RPMI7951 (cell line): ENCODE results near the gene TNRC6B. TPM values are rescaled to one million over a fixed set of nuclear protein-coding genes. Genes with fewer than 3 reads are reported as not detected.
A peak's percentile ranks its signal among the peaks of the same experiment; 100 is the strongest.
"Not testable (repeated sequence)": the region's sequence is repeated elsewhere in the genome, so short reads cannot be mapped to it uniquely, and the experiment has no call there.

Source experiments
- DNase-seq: peaks from one replicate; pipeline ENCODE4 v3.0.0-alpha.2; 2012; ENCODE audit warnings: low read depth
- total RNA-seq: library from RNA; depleted of rRNA; stranded (reverse); fragments of >200 nt; shearing (Covaris generic); gene quantifications from 2 replicates; pipeline ENCODE4 v1.2.3, GENCODE V29; 2014

The TNRC6B gene
- total RNA-seq, 1 experiment from 2014 or later = 9.5 TPM

- peak; percentile 11 for DNase-seq
These were observed 99.5 kb downstream of the TNRC6B start for GRCh38 chr22:40276996-40277823.

- no peak for DNase-seq
These were observed 101.3 kb downstream of the TNRC6B start for GRCh38 chr22:40279017-40279416.

- DNase-seq = no peak
These were observed 104.0 kb downstream of the TNRC6B start for GRCh38 chr22:40281717-40282116.

- no peak for DNase-seq
These were observed 107.8 kb downstream of the TNRC6B start for GRCh38 chr22:40285513-40285912.

GRCh38 chr22:40289991-40290459 lies 112.3 kb downstream of the TNRC6B start:
- peak; percentile 55 for DNase-seq

DNA sequence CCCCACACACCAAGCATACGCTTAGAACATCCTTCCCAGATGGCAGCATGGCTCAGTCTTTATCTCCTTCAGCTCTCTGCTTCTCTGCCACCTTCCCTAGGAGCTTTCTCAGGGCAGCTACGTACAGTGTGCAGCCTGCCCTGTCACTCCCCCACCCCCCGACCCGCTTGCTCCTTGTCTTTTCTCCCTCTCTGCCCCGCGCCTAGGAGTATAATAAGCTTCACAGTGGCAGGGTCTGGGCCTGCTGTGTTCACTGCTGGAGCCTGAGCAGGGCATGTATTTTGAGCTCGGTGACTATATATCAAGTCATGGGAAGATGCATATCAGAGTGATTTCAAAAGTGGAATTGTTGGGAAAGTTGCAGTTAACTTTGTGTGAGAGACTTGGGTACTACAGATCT lies 112.8 kb downstream of the TNRC6B start:
- no peak for DNase-seq

DNA sequence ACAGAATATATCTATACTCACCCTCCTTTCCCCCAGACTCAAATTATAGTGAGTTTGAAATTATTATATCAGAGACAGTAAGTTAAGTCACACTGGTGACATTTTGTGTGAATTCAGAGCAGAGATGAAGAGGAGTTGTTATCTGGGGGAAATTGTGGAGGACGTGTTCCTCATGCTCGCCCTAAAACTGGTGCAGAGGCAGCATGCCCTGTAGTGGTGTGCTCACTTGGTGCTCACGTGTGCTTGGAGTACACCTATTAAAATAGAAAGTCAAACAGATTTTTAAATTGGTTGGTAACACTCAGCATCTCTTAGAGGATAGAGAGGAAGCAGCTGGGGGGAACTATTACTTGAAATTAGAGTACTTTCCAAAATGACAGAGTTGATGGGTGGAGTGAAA lies 117.0 kb downstream of the TNRC6B start:
- DNase-seq = no peak

GRCh38 chr22:40300316-40300715 lies 122.6 kb downstream of the TNRC6B start:
- no peak for DNase-seq

GRCh38 chr22:40300884-40301672 lies 123.4 kb downstream of the TNRC6B start:
- DNase-seq = no peak

GRCh38 chr22:40302149-40302548 lies 124.4 kb downstream of the TNRC6B start:
- DNase-seq = no peak

DNA sequence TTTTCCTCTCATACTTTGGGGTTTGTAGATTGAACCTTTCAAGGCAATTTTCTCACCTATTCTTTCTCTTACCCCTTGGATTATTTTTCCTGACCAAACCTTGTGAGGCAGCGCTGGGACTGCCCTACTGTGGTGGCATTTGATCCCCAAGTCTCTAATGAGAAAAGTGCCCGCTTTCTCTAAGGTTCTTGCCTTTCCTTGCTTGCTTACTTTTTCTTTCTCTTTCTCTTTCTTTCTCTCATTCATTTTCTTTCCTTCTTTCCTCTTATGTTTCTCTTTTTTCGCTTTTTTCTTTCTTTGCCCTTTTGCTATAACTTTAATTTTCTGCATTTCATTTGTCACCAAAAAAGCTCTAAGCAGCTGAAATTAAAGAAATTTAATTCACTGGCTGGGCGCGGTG lies 127.9 kb downstream of the TNRC6B start:
- no peak for DNase-seq

- DNase-seq = no peak
These were observed 131.4 kb downstream of the TNRC6B start for GRCh38 chr22:40308999-40309573.

- DNase-seq = no peak
These were observed 131.9 kb downstream of the TNRC6B start for GRCh38 chr22:40309631-40310030.

DNA sequence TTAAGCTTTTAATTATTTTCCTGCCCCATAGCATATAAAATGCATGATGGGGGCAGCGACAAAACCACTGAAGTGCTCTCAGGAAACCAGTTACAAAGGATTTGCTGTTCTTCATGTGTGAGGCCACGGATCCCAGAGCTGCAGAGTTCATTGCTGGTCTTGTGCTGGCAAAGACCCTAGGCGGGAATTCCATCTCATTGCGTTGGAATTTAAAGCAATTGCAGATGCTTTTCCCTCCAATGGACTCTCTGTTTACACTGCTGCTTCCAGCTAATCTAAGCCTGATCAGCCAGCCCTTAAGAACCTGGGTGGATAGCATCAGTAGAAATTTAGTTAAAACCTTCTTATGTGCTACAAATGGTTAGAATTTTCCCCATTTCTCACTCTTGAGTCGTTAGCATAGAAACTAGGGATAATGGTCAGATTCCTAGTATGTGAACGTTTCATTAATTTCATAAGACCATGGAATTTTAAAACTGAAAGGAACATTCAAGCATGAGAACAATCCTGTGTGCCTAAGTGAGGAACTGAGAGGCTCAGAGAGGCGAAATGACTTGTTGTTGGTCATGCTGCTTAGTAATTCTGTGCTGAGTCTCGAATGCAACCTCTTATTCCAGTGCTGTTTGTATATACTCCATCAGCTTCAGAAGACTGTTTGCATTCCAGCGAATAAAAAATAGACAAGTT lies 132.5 kb downstream of the TNRC6B start:
- DNase-seq = peak; percentile 83

- no peak for DNase-seq
These were observed 133.0 kb downstream of the TNRC6B start for GRCh38 chr22:40310768-40311120.

- DNase-seq = not testable (repeated sequence)
These were observed 133.9 kb downstream of the TNRC6B start for GRCh38 chr22:40311646-40312045.

DNA sequence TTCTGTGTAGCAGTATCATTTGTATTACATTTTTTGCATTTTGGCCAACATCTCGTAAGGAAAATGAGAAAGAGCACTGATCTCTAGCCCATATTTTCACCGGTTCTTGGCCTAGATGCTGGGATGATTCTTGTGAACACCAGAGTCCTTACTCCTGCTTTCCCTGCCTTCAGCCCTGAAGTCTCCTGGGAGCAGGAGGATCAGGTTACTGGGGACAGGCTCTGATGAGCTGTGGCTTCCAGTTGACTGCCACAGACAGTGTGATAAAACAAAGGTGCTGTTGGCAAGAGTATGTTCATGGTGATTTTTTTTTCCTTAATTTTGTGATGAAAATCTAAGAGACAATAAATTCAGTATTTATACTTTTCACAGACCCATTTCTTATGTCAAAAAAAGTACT lies 134.3 kb downstream of the TNRC6B start:
- no peak for DNase-seq

DNA sequence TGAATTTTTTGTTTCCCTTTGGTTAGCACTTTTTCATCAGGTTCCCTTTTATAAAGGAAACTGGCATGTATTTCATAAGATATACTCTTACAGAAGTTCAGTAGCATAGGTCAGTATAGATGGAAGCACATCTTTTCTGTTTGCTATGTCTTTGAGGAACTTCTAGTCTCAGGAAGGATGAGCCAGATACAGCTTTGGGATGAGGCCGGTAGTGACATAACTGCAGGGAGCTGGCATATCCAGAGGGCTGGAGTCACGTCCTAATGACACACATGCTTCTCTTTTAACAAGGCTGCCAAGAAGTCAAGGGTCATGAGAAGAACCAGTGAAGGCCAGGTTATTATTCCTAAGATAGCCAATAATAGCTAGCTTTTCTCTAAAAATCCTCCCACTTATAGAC lies 135.3 kb downstream of the TNRC6B start:
- DNase-seq = no peak

DNA sequence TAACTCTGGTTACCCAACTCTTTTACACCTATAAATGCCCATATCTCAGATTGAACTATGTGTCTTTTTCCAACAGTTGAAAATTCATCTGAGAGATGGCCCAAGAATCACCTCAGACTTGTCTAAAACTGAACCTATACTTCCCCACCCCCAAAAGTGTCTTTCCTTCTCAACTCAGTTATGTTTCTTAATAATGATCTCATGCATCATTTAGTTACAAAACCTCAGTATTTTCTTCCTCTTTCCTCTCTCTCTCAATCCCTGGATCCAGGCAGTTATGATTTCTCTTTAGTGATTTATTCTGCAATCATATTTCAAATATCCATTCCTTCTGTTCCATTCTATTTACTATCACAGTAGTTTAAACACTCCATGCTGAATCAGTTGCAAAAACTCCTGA lies 136.3 kb downstream of the TNRC6B start:
- DNase-seq = no peak

DNA sequence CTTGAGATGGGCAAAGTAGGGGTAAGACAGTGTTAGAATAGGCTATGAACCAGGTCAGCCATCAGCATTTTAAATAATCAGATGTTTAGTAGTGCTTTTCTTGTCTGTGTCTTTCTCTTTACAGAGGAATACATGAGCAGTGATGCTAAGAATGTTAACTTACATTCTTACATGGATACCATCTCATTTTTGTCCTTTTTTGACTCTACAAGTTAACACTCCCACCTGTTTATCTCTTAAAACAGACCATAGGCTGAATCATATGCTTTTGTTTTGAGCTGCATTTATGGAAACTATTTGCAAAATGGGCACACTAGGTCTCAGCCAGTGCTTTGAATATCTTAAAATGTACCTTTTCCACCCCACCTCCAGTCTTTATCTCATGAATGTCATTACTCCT lies 143.0 kb downstream of the TNRC6B start:
- DNase-seq = no peak

DNA sequence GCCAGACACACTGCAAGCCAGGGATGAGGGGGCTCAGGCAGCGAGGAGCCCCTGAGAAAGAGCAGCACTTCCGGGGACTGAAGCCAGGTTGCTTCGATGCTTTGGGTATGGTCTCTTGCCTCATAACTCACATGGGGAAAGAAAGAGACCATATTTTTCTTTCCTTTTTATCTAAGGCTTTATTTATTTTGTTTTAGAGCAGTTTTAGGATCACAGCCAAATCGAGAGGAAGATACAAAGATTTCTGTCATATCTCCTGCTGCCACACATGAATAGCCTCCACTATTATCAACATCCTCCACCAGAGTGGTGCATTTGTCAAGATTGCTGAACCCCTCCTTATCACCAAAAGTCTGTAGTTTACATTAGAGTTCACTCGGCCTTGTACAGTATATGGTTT lies 144.3 kb downstream of the TNRC6B start:
- no peak for DNase-seq

GRCh38 chr22:40322818-40323447 lies 145.2 kb downstream of the TNRC6B start:
- no peak for DNase-seq
